ENCODE measurements around the gene UGT1A4.

GRCh38 chr2:233680361-233681045 lies 38.0 kb upstream of the UGT1A4 start:
- TF ChIP-seq CTCF (IDR thresholded peaks at IDR 0.05; ENCODE audit: control extremely low read depth in 1 of 3, insufficient read depth in 1 of 3, low read depth in 1 of 3, low read length in 3 of 3) (no peak), POLR2A (IDR thresholded peaks at IDR 0.05; ENCODE audit: control extremely low read depth in 1 of 2, low read depth in 2 of 2, low read length in 2 of 2) (no peak), ASH2L (IDR thresholded peaks at IDR 0.05; ENCODE audit: low read length) (no peak), SRF (IDR thresholded peaks at IDR 0.05; ENCODE audit: low read depth, low read length) (no peak), SP2 (IDR thresholded peaks at IDR 0.05; ENCODE audit: low read length) (no peak), POLR2AphosphoS5 (IDR thresholded peaks at IDR 0.05; ENCODE audit: low read depth, low read length) (no peak), EZH2 (IDR thresholded peaks at IDR 0.05; ENCODE audit: low read depth, low read length, severe bottlenecking) (no peak)
